Measurements from ENCODE around the gene LSM2. TPM values are rescaled to one million over a fixed set of nuclear protein-coding genes. Genes with fewer than 3 reads are reported as not detected.
"Not testable (repeated sequence)": the region's sequence is repeated elsewhere in the genome, so short reads cannot be mapped to it uniquely, and the experiment has no call there.

Gene LSM2
- total RNA-seq, 3 donors from 2014 or later: 21.7 to 35.5 (median 33.8) TPM

DNA sequence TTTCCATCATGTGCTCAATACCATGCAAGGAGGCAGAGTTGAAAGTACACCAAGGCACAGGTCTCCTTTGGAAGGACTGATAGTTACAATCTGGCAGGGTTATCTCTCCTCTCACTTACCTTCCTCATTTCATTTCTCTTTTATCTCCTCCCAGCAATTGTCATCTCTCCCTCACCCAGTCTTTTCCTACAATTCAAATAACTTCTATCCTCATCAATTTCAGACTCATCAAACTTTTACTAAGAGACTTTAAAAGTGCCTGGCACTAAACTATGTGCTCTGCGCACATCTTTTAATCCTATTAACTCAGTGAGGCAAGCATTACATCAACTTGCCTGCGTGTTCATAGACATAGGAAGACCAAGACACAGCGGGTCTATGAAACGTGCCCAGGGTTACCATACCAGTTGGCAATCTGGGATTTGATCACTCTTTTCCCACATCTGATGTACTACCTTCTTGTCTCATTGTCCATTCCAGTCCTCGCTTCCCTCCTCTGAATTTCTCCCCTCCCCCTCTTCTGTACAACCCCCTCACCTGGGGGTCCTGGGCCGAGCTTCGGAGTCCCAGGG, 12.4 kb downstream of the LSM2 start:
- no peak for DNase-seq
- peak; percentile 13 for ATAC-seq
- TF ChIP-seq CTCF (IDR thresholded peaks at IDR 0.05): no peak
- Histone ChIP-seq H3K9me3 (no peaks in the 10 kb centered on the region), H3K4me1 (ENCODE audit: low read depth) (peaks cover 15% of the 10 kb centered on the region), H3K4me3 (peak overlapping the region; percentile 75), H3K36me3 (ENCODE audit: low read depth) (peaks cover 5% of the 10 kb centered on the region)
- intact Hi-C loops (cut with DNase I, micrococcal nuclease): no loop called here

GRCh38 chr6:31793927-31794245, 12.9 kb downstream of the LSM2 start:
- ATAC-seq; H3K36me3 ChIP-seq (ENCODE audit: low read depth); H3K9me3 ChIP-seq; H3K4me3 ChIP-seq; intact Hi-C loops (cut with DNase I, micrococcal nuclease); DNase-seq: not testable (repeated sequence)
- peaks cover 15% of the 10 kb centered on the region for H3K4me1 ChIP-seq (ENCODE audit: low read depth)

- Histone ChIP-seq H3K4me3 (no peak overlapping the region), H3K4me1 (ENCODE audit: low read depth) (peaks cover 15% of the 10 kb centered on the region), H3K36me3 (ENCODE audit: low read depth) (peaks cover 5% of the 10 kb centered on the region), H3K9me3 (no peaks in the 10 kb centered on the region)
- DNase-seq (no peak), ATAC-seq (no peak)
- TF ChIP-seq CTCF (IDR thresholded peaks at IDR 0.05): no peak
- intact Hi-C loops (cut with DNase I, micrococcal nuclease): no loop called here
Observed at GRCh38 chr6:31792761-31793171, 14.0 kb downstream of the LSM2 start.

- no peak for TF ChIP-seq CTCF (IDR thresholded peaks at IDR 0.05)
- Histone ChIP-seq H3K4me1 (ENCODE audit: low read depth) (peaks cover 15% of the 10 kb centered on the region), H3K4me3 (no peak overlapping the region), H3K9me3 (no peaks in the 10 kb centered on the region), H3K36me3 (ENCODE audit: low read depth) (peaks cover 5% of the 10 kb centered on the region)
- no peak for ATAC-seq
- intact Hi-C loops (cut with DNase I, micrococcal nuclease): no loop called here
- no peak for DNase-seq
Observed at GRCh38 chr6:31792090-31792374, 14.7 kb downstream of the LSM2 start.

GRCh38 chr6:31791324-31792089, 15.3 kb downstream of the LSM2 start:
- DNase-seq: peak in 1 of 3 donors; percentile 72
- no peaks in the 10 kb centered on the region for H3K9me3 ChIP-seq
- no peak overlapping the region for H3K4me3 ChIP-seq
- peaks cover 15% of the 10 kb centered on the region for H3K4me1 ChIP-seq (ENCODE audit: low read depth)
- intact Hi-C loops (cut with DNase I, micrococcal nuclease): no loop called here
- peak; percentile 31 for TF ChIP-seq CTCF (IDR thresholded peaks at IDR 0.05)
- no peak for ATAC-seq
- H3K36me3 ChIP-seq (ENCODE audit: low read depth): peaks cover 5% of the 10 kb centered on the region

GRCh38 chr6:31785475-31785874, 21.3 kb downstream of the LSM2 start:
- Histone ChIP-seq H3K4me1 (ENCODE audit: low read depth) (no peaks in the 10 kb centered on the region), H3K36me3 (ENCODE audit: low read depth) (peaks cover 3% of the 10 kb centered on the region), H3K9me3 (no peaks in the 10 kb centered on the region), H3K4me3 (no peak overlapping the region)
- no peak for TF ChIP-seq CTCF (IDR thresholded peaks at IDR 0.05)
- intact Hi-C loops (cut with DNase I, micrococcal nuclease): no loop called here
- DNase-seq (no peak), ATAC-seq (no peak)

Measured in mucosa of descending colon (tissue), 3 donors.